Activated T-cell treated with anti-CD3 and anti-CD28 coated beads, Interleukin-2, amount 50 U/mL, for 48 hours (primary cell): ENCODE measurements around the gene ITGB1.

Experiments
- DNase-seq, 2 experiments: peaks; one replicate each; pipeline ENCODE4 v3.0.0-alpha.2; 2020

The ITGB1 gene

DNA sequence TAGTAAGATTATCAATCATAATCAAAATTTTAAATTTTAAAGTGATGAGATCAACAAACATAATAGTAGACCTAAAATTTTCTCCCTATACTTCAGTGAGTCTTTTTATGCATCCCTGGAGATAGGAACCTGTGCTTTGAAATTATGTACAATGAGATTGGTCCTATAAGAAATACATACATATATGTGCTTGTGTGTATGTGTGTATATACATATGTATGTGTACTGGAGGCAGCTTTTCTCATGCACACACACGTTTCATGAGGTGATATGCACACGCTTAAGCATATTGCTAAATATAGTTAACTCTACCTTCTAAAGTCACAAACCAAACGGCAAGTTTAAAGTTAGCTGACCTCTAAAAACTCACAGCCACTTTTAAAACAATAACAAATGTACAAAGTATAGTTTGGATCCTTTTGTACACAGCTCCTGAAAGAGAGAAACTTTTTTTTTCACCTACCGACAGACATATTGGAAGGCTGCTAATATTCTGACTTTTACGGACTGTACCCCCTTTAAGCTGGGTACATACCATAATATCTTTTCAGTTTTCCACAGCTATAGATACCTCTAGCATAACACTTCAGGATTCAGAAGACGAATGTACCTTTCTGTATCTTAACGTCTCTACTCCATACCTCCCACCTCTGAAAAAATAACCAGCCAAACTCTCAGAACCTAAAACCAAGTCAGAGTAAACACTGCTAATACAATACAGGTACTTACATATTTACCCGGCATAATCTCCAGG lies 3.3 kb downstream of the ITGB1 start:
- no peak for DNase-seq

- DNase-seq, result no peak
These were observed 4.0 kb downstream of the ITGB1 start for GRCh38 chr10:32954080-32954479.

- DNase-seq, result no peak
These were observed 4.6 kb downstream of the ITGB1 start for GRCh38 chr10:32953277-32953927.

DNA sequence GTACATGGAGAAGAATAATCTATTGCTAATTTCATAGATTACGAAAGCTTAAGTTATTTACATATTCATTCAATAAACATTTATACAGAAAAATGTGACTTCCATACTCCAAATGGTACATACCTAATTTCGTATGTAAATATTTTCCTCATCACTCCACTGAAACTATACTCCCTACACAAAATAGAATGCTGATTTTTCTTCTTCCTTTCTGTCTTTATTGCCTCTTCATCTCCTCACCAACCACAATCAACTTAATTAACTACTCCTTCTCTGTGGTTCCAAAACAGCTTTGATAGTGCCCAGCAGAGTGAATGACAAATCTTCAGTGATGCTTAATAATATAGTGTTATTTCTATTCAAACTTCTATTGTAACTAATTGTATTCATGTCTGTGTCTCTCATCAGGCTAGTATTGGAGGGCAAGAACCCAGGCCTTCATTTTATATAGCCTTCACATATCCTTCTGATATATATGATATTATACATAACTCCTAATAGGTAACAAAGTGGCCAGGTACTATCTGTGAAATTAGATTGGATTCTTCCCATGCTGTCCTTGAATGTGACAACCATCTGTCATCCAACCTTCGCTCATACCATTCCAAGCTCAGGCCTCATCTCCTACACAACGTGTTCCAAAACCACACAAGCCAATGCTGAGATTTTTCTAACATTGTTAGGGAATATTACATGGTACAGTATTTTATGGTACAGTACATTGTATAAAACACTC lies 5.3 kb downstream of the ITGB1 start:
- no peak for DNase-seq

- no peak for DNase-seq
These were observed 5.9 kb downstream of the ITGB1 start for GRCh38 chr10:32952094-32952493.

DNA sequence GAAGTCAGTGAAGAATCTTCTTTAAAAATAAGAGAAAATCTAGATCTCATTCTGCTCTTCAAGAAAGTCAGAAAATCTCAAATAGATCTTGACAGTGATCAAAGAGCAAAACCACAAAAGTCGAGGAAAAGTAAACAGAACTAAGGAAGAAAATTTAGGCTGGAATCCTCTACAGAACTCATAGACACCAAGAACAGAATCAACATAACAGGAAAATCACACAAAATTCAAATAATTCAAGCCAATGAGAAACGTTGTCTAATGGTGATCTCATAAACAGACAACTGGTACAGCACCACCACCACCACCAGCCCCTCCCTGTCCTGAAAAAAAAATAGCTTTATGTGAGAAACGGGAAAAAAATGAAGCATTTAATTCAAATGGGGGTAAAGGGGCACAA lies 6.9 kb downstream of the ITGB1 start:
- no peak for DNase-seq

GRCh38 chr10:32950591-32951108 lies 7.4 kb downstream of the ITGB1 start:
- DNase-seq, result no peak

- DNase-seq, result no peak
These were observed 8.8 kb downstream of the ITGB1 start for GRCh38 chr10:32949221-32949678.

DNA sequence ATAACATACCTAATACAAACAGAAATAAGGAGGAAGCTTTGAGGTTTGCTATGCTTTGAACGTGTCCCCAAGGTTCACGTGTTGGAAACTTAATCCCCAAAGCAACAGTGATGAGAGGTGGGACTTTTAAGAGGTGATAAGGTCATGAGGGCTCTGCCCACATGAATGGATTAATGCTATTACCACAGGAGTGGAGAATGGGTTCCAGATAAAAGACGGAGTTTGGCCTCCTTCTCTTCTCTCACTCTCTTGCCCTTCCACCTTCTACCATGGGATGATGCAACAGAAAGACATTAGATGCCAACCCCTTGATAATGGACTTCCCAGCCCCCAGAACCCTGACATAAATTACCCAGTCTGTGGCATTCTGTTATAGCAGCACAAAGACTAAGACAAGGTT lies 9.6 kb downstream of the ITGB1 start:
- no peak for DNase-seq

GRCh38 chr10:32947586-32947985 lies 10.4 kb downstream of the ITGB1 start:
- DNase-seq, result no peak

- DNase-seq, result no peak
These were observed 11.9 kb downstream of the ITGB1 start for GRCh38 chr10:32946108-32946507.

- no peak for DNase-seq
These were observed 14.0 kb downstream of the ITGB1 start for GRCh38 chr10:32943854-32944661.

- no peak for DNase-seq
These were observed 14.6 kb downstream of the ITGB1 start for GRCh38 chr10:32943395-32943794.

GRCh38 chr10:32942081-32942480 lies 15.9 kb downstream of the ITGB1 start:
- no peak for DNase-seq

GRCh38 chr10:32941357-32941756 lies 16.7 kb downstream of the ITGB1 start:
- no peak for DNase-seq

- DNase-seq, result no peak
These were observed 17.4 kb downstream of the ITGB1 start for GRCh38 chr10:32940321-32941301.

DNA sequence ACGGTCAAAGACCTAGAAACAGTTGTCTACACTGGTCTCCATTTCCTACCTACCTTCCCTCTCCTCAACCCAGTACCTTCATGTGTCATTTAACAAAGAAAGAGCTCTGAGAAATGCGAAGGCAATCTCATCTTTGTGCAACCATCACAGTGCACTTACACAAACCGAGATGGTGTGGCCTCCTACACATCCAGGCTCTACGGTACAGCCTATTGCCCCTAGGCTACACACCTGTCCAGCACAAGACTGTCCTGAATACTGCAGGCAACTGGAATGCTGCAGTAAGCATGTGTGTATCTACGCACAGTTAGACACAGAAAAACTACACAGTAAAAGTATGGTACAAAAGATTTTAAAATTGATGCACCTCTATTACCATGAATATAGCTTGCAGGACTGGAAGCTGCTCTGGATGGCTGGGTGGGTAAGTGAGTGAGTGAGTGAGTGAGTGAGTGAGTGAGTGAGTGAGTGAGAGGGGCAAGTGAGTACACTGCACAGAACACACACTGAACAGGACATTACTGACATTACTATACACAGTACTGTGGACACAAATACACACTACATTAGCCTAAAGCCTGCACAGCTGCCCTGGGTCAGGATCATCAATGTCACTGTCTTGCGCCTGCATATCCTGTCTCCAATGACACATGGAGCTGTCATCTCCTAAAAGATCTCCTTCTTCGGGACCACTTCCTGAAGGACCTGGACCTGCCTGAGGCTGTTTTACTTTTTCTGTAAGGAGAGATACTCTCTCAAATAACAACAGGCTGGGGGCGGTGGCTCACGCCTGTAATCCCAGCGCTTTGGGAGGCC lies 18.5 kb downstream of the ITGB1 start:
- DNase-seq, result no peak

DNA sequence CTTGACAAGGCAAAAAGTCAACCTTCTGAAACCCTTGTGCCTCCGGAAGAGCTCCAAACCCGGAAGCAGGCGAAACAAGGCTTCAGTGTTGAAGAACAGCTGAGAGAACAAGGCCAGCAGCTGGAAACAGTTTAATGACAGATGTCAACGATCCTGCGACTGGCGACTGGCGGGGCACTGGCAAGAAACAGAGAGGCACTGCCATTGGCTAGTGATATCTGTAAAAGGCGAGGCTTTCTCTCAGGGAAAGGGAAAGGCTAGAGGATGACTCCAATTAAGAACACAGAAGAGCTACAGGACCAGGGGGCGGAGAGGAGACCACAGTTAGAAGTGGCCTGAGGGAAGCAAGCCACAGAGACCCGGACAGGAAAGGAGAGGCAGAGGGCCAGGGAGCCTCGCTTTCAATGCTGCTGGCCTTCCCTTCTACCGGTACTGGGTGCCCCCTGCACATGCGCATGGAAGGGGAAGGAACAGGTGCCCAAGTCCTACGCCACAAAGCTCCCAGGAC lies 19.4 kb downstream of the ITGB1 start:
- no peak for DNase-seq

GRCh38 chr10:32937911-32938424 lies 20.1 kb downstream of the ITGB1 start:
- no peak for DNase-seq

DNA sequence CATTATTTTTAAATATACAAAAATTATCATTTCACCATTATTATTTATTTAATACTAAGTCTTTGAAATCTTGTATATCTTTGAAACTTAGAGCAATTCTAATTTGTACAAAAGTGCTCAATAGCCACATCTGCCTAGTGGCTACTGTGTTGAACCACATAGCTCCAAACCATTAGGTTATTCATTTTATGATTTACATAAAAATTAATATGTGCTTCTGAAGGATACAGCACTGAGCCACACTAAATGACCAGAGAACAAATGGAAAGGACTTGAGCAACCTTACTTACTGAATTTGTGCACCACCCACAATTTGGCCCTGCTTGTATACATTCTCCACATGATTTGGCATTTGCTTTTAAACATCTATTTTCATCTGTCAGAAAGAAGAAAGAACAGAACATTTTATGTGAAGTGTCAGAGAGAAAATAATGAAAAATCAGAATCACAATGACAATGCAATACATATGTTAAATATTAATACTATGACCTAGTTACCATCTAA lies 25.8 kb downstream of the ITGB1 start:
- DNase-seq, result no peak
